ENCODE data around the gene PPP6R2. TPM values are rescaled to one million over a fixed set of nuclear protein-coding genes. Genes with fewer than 3 reads are reported as not detected.

Gene PPP6R2
- total and polyA plus RNA-seq, 2 of the 4 experiments (the other 2 are of a cell fraction): 49.2 to 51.6 TPM

DNA sequence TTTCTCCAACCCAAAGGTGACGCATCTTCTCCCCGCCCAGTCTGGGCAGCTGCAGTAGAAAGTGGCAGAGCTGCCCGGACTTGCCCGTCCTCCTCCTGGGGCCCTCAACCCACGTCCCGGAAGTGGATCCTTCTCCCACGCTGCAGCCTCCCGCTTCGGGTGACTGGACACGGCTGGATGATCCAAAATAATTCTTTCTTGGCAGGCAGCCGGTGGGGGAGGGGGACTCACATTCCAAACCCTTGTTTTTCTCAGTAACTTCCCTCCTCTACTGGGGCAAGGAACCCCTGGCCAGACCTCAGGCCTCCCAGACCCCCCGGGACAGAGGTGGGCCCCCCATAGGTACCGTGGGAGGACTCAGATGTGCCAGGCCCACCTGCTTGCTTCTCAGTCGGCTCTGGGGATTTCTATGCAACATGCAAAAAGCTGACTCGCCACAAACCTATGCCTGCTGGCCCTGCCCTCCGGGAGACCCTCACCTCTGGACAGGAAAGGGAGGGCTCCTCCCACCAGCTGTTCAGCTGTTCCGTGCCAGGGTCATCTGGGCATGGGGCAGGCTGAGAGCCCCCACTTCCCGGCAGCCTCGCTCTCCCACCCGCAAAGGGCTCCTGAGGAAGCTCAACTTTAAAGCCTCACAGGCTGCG is 37.1 kb upstream of the PPP6R2 start (continued):
- TF ChIP-seq RCOR1 (IDR thresholded peaks at IDR 0.05; ENCODE audit: insufficient replicate concordance, low read length) (peak; percentile 60), RAD21 (IDR thresholded peaks at IDR 0.05; ENCODE audit: low read length) (peak; percentile 28)
- TF ChIP-seq, protein P1, sequence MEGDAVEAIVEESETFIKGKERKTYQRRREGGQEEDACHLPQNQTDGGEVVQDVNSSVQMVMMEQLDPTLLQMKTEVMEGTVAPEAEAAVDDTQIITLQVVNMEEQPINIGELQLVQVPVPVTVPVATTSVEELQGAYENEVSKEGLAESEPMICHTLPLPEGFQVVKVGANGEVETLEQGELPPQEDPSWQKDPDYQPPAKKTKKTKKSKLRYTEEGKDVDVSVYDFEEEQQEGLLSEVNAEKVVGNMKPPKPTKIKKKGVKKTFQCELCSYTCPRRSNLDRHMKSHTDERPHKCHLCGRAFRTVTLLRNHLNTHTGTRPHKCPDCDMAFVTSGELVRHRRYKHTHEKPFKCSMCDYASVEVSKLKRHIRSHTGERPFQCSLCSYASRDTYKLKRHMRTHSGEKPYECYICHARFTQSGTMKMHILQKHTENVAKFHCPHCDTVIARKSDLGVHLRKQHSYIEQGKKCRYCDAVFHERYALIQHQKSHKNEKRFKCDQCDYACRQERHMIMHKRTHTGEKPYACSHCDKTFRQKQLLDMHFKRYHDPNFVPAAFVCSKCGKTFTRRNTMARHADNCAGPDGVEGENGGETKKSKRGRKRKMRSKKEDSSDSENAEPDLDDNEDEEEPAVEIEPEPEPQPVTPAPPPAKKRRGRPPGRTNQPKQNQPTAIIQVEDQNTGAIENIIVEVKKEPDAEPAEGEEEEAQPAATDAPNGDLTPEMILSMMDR (conservative IDR thresholded peaks at IDR 0.05; ENCODE audit: low read depth, low read length): no peak
